IPS DF 4.7 (cell line): ENCODE measurements around the gene PNPLA2.

Source experiments
- DNase-seq: peaks from one replicate; pipeline ENCODE4 v3.0.0-alpha.2; 2013; ENCODE audit warnings: low spot score; ENCODE audit errors: extremely low read depth

The PNPLA2 gene

DNA sequence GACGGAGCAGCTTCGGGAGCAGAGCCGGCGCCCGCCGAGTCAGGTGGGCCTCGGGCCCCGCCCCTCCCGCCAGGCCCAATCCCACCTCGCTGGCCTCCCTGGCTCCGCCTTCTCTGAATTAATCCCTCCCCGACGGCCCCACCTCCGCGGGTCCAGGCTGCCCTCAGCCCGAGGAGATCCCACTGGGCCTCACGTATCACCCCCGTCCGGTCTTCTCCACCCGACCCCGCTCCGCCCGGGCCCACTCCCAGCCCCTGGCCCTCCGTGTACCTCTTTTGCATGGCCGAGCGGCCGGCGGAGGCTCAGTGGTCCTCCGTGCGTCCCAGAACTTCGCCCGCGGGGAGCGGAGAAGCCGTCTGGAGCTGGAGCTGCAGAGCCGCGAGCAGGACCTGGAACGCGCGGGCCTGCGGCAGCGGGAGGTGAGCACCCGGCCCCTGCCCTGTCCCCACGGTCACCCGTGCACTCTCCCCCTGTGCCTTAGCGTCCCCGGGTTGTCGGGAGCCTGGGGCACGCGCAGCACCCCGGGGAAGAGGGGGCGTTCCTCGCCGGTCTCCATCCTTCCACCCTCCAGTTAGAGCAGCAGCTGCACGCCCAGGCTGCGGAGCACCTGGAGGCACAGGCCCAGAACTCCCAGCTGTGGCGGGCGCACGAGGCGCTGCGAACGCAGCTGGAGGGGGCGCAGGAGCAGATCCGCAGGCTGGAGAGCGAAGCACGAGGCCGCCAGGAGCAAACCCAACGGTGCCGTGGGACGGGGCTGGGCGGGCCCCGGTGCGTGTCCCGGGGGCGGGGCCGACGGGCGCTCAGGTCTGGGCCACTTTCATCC is 11.8 kb downstream of the PNPLA2 start:
- no peak for DNase-seq

DNA sequence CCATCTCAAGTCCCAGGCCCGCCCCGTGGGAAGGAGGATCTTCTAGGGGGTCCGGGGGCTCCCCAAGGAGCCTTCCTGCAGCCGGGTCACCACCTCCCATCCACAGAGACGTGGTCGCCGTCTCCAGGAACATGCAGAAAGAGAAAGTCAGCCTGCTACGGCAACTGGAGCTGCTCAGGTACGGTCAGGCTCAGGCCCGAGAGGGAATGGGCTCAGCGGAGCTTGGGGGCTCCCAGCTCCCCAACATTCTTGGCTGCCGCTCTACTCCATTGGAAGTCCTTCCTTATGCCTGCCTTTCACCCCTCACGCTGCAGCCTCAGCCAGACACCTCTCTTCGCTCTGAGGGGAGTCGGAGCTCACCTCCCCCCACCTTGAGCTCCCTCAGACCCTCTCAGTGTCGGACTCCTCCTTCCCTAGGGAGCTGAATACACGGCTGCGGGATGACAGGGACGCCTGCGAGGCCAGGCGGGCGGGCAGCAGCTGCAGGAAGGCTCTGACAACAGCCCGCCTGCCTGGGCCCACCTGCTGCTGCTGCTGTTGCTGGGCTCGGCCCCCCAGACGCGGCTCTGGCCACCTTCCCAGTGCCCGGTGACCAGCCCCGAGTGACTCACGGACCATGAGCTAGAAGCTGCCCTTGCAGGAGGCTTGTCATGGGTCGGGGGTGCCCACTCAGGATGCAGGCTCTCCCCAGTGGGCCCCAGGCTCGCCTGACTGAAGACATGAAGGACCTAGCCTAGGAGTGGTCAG is 12.6 kb downstream of the PNPLA2 start:
- no peak for DNase-seq

DNA sequence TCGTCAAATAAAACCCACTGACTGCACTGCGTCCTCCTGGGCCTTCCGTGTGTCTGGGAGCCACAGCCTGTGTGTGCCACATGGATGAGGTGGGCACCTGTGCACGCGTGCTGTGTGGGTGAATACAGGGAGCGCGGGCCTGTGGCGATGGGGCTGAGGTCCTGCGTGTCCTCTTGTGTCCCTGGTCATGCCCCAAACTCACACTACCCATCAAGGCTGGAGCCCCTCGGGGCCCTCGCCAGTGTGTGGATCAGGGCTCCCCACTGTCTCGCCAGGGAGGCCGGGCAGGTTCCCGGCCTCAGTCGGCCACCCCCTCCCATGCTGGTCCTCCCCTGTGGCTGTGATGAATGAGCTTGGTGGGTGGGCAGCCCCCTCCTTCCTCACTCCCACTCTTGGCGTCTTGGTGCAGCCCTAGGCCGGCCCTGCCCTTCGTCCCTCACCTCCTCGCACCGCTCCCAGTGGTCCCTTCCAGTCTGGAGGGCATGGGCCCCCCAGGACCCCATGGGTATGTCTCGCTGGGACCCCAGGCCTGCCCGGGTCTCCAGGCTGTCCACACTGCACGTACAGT is 13.3 kb downstream of the PNPLA2 start:
- DNase-seq: no peak

DNA sequence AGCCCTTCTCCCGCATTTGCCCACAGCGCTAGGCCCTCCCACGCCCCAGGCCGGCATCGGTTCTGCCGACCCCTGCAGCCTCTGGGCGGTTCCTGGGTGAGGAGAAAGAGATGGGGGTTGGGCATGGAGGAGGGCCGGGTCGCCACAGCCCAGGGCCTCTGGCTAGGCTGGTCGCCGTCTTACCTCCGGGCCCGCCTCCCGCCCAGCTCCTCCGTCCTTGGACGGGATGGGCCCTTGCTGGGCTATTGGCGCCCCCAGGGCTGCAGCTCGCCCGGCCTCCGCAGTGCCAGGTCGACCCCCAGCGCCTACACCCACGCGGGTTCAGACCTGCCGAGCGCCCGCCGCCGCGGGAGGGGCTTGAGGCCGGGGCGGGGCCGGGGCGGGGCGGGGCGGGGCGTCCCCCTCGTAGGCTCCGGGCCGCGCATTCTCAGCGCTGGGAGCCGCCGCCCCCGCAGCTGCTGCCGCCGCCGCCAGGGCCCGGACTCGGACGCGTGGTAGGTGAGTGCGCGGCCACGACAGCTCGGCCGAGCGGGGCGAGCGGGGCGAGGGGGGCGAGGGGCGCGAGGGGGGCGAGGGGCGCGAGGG is 13.9 kb downstream of the PNPLA2 start, which contains the start of gene CD151:
TSS of gene CD151 (plus strand) at position 424 of the 585 bp plus-strand sequence. CDS start 3,118 bp downstream, outside the sequence.
- no peak for DNase-seq

DNA sequence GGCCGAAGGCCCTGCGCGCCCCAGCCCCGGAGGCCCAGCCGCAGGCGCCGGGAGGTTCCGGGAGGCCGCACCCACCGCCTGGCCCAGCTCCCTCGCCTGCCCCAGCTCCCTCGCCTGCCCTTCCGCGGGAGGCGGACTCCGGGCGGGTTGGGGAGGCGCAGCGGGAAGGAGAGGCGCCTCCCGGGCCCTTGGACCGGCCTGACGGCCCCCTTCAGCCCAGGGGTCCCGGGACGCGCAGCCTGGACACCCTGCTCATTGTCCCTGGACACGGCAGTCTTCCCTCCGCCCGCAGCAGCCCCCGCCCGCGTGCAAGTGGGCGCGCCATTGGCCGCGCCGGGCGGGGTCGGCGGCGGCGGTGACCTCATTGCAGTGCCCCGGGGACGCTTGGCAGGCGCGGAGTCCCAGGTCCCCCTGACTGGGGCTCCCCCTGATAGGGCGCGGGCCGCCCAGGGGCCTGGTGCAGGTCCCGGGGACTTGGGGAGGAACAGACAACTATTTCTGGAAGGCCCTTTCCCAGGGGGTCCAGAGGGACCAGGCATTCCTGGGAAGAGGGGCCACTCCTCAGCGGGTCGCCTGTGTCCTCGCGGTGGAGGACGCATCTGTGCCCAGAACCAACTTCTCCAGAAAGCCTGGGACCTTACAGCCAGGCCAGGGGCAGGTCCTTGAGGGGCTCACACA is 14.5 kb downstream of the PNPLA2 start:
- no peak for DNase-seq

DNA sequence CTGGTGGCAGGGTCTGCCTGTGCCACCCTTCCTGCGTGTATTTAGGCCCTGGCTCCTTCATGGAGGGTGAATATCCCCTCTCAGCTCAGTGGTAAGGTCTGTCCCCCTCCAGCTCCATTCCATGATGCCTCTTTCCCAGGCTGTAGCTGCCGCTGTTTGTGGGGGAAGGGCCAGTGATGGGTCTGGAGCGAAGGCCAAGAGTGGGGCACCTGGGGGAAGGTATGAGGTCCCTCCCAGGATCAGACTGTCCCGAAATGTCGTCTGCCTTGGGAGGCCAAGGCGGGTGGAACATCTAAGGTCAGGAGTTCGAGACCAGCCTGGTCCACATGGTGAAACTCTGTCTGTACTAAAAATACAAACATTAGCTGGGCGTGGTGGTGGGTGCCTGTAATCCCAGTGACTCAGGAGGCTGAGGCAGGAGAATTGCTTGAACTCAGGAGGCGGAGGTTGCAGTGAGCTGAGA is 15.2 kb downstream of the PNPLA2 start:
- no peak for DNase-seq

DNA sequence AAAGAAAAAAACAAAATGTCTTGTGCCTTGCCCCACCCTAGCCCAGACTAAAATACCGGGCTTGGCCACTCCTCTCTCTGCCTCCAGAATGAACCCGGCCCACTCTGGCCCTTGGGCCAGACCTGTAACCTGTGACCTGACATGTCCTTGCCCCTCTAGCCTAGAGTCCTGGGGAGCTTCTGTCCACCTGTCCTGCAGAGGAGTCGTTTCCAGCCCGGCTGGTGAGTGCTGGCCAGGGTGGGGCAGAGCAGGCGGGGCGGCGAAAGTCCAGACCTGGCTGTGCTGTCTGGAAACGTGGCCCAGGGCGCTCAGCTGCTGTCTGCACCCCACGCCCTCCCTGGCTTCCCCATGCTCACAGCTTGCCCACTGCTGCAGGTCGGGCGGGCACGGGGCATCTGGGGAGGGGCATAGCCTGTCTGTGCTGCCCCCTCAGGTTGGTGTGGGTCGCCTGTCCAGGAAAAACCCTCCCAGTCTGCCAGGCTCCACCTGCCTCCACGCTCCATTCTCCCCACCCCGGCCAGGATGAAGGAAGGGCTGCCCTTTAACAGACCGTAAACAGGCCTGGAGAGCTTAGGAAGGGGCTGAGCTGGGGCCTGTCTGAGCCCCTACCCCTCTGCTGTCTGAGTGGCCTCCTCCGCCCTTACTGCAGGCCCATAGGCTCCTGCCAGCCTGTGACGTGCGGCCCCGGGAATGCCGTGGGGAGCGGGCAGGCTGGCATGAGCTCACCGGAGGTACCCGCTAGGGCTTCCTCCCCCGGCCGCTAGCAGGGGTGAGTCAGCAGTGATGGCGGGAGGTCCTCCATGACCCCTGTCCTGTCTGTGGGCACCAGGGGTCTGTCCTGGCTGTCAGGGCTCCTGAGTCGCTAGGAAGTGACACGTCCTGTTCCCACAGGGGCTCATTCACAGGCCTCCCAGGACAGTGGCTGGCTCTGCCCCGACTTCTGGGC is 15.9 kb downstream of the PNPLA2 start:
- no peak for DNase-seq

DNA sequence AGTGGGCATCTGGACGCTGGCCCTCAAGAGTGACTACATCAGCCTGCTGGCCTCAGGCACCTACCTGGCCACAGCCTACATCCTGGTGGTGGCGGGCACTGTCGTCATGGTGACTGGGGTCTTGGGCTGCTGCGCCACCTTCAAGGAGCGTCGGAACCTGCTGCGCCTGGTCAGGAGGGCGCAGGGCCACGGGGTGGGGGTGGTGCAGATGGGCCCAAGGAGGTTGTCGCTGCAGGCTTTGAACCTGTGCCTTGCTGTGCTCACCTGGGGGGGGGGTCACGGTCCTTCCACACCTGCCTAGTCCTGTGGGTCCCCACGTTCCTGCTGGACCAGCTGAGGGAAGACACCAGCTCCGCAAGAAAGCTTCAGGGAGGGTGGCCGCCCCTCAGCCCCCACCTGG is 17.6 kb downstream of the PNPLA2 start:
- no peak for DNase-seq

DNA sequence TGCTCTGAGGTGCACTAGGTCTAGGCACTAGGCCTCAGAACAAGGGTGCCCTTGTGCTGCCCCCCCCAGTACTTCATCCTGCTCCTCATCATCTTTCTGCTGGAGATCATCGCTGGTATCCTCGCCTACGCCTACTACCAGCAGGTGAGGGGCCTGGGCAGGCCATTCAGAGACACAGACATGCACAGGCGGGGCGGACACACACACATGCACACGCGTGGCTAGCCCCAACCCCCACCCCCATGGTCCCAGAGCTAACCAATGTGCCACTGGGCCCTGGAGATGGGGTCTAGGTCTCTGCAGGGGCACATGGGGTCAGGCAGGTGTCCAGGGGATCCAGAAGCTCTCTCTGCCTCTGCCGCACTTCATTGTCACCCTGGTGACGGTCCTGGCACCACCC is 18.0 kb downstream of the PNPLA2 start:
- no peak for DNase-seq

DNA sequence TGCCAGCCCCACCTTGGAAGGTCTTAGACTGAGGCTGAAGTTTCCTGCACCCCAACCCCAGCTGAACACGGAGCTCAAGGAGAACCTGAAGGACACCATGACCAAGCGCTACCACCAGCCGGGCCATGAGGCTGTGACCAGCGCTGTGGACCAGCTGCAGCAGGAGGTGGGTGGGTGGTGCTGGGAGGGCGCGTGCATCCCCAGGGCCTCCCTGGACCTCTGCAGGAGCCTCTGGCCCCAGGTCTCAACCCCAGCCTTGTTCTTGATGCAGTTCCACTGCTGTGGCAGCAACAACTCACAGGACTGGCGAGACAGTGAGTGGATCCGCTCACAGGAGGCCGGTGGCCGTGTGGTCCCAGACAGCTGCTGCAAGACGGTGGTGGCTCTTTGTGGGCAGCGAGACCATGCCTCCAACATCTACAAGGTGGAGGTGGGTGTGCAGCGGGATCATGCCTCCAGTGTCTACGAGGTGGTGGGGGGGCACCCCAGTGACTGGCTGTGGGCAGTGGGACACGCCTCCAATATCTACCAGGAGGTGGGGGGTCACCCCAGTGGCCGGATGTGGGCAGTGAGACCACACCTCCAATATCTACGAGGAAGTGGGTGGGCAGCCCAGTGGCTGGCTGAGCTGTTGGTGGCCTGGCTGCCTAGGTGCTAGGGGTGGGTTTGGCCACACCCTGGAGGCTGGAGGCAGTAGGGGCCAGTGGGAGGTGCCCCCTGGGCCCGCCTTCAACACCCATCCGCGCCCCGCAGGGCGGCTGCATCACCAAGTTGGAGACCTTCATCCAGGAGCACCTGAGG is 18.7 kb downstream of the PNPLA2 start:
- no peak for DNase-seq

DNA sequence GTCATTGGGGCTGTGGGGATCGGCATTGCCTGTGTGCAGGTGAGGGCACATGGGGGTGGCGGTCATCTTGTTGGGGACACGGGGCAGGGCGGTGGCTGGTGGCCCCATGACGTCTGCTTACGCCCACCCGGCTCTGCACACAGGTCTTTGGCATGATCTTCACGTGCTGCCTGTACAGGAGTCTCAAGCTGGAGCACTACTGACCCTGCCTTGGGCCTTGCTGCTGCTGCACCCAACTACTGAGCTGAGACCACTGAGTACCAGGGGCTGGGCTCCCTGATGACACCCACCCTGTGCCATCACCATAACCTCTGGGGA is 19.2 kb downstream of the PNPLA2 start:
- DNase-seq: no peak

DNA sequence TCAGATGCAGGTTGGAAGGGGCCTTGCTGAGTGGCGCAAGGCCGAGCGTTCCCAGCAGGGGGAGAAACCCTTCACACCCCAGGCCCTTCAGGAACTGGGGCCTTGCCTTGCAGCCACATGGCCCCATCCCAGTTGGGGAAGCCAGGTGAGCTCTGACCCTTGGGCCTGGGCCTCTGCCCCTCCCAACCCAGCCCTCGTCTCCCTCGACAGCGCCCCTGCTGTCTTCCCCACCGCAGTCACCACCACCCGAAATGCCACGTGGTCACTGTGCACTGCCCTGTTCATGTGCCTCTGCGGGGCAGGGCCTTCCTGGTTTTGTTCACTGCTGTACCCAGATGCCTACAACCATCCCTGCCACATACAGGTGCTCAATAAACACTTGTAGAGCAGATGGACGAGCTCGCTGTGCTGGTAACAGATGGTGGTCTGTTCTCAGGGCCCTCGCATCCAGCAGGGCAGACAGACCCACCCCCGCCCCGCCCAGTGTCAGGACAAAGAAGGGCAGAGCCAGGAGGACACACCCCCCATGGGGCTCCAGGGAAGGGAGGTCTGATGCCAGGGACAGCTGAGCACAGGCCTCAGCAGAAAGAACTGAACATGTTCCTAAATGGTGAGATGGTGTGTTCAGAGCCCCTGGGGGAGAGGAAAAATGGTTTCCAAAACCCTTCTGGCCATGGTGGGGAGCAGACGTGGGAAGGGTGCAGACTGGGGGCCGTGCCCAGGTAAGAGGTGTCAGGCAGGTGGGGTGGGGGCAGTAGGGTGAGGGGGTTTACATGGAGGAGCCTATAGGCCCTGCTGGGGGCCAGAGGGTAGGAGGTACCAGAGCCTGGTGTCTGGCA is 19.9 kb downstream of the PNPLA2 start:
- no peak for DNase-seq

DNA sequence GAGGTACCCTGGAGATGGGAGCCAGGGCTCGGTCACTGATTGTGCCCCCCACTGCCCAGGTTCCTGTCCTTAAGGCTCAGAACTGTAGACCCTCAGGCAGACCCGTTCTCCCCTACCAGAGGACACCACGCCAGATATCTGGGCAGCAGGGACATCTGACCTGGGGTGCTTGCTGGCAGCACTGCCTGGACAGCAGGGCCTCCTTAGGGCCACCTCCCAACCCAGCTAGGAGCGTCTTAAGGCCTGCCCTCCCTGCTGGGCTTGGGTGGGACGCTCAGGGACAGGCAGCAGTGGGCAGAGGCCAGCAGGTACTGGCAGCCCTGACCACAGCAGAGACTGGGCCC is 20.5 kb downstream of the PNPLA2 start:
- DNase-seq: no peak

DNA sequence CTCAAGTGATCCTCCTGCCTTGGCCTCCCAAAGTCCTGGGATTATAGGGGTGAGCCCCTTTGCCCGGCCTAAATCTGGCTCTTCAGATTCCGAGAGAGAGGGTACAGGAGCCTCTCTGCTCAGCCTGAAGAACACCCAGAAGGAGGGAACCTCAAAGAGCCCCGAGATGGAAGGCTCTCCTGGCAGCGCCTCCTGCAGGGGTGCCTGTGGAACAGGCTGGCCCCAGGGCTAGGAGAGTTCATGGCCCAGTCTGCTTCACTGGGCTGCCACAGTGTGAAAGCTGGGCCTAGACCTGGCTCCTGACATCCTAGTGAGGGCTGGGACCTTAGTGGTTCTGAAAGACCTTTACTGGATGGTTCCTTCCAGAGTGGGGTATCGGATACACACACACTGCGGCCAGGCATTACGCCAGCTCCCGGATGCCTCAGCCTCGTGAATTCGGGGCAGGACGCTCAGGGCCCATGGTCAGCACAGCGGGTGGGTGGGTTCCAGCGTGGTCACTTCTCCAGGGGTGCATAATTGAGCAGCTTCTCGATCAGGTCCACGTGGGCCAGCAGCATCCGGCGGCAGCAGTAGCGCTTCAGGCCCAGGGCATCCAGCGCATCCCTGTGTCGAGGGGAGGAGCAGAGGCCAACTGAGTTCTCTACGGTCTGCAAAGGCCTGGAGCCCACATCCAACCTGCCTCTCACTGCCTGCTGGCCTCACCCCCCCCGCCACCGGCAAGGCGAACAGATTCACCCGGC is 21.3 kb downstream of the PNPLA2 start:
- no peak for DNase-seq

DNA sequence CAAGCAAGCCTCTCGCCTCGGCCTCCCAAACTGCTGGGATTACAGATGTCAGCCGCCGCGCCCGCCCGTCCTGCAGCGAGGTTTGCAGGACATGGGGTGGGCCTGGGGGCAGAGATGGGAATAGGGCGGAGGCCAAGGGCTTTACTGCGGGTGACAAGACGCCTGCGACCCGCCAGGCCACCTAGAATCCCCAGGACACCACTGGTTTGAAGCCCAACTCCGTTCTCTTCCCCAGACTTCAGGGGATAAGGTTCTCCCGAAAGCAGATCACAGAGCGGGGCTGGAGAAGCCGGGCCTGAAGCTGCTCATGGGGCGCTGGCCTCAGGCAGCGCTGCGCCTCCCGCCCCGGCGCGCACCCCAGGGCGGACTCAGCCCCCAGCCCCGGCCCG is 23.3 kb downstream of the PNPLA2 start:
- no peak for DNase-seq

DNA sequence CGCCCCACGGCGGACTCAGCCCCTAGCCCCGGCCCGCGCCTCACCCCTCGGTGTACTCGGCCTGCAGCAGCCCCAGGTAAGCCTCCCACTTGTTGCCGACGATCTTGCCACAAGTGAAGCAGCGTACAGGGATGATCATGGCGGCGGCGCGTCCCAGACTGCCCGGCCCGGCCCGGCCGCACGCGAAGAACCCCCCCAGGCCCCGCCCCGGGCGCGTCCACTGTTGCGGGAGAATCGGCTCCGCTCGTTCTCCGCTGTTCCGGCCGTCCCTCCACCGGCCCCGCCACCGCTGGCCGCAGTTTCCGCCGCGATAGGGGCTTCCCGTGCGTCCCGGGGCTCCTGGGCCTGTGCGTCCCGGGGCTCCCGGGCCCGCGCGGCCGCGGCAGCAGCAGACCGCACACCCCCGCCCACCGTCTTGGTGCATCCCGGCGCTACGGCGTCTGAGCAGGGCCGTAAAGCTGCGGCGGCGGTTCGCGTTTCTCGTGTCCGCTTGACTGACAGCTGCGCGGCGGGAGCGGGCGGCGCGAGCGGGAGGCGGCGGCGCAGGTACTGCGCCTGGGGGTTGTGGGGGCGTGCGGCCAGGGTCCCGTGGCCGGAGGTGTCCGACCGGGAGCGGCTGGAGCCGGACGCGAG is 23.8 kb downstream of the PNPLA2 start, which contains the start of the genes POLR2L and TSPAN4:
TSS of gene POLR2L (minus strand) at position 160 of the 633 bp plus-strand sequence. CDS start at position 139, 21 bp downstream.
TSS of gene TSPAN4 (plus strand) at position 483 of the 633 bp plus-strand sequence. CDS start 7,453 bp downstream, outside the sequence.
- DNase-seq: no peak

DNA sequence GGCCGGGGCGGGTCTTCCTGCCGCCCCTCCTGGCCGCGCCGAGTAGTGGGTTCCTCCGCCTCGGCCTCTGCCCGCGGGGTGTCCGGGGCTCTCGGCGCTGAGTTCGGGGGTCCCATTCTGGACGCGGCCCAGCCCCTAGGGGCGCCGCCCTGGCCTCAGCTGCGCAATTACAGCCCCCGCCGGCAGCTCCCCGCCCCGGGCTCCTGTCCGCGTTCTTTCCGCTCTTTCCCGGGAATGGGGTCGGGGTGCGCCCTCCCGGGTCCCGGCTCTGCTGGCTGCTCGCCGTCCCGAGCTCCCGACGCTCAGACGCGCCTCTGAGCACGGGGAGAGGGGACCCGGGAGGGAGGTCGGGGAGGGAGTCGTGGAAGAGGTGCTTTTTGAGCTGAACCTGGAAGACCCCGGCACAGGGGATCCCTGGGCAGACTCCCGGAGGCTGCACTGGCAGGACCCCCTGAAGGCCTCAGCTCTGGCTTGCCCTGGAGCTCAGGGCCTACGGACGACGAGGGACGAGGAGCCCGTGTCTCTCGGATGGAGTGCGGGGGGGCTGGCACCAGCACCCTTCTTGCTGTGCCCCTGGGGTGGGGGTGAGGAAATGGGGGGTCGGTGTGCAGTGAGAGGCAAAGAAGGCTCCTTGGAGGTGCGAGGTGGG is 24.5 kb downstream of the PNPLA2 start:
- DNase-seq: no peak
